Astrocyte of the spinal cord (primary cell): ENCODE measurements around the gene CLEC4D.

Experiments
- DNase-seq: peaks from one replicate; pipeline ENCODE4 v3.0.0; 2011; ENCODE audit warnings: low read depth, low spot score
- H3K4me3 ChIP-seq: 2 replicates; pipeline ENCODE4 v1.5.1; 2011; ENCODE audit warnings: low read depth, mild to moderate bottlenecking, low read length, moderate library complexity
- in situ Hi-C: cut with HindIII; loops from 2 replicates; pipeline ENCODE4 v1.10.0; 2017; ENCODE audit warnings: low sequenced_read_pairs
- TF ChIP-seq, protein P1 (sequence below): IDR thresholded peaks from 2 replicates; pipeline ENCODE4 v1.5.1; 2012; ENCODE audit warnings: low read depth, mild to moderate bottlenecking, low read length, inconsistent platforms

CLEC4D gene

DNA sequence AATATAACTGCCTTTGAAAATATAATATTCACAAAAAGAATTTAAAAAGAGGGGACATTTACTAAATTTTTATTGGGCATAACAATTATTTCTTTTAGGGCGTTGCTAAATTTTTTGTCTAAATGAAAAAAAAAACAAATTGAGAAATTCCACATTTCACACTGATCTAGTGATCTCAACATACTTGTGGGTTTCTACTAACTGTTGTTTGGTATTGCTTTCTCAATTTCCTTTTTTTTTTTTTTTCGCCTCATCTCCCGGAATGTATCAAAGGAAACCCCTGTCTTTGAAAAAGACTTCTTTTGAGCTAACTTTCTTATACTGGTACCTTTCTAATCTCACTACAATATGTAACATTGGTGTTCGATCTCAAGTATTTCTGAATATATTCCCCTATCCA is at the start of gene CLEC4D:
Gene CLEC4D, plus strand, starts transcription at position 248 of the 400 bp plus-strand sequence. CDS start 230 bp downstream, outside the sequence.
- in situ Hi-C loops: no loop called here
- DNase-seq: no peak
- TF ChIP-seq, protein P1, sequence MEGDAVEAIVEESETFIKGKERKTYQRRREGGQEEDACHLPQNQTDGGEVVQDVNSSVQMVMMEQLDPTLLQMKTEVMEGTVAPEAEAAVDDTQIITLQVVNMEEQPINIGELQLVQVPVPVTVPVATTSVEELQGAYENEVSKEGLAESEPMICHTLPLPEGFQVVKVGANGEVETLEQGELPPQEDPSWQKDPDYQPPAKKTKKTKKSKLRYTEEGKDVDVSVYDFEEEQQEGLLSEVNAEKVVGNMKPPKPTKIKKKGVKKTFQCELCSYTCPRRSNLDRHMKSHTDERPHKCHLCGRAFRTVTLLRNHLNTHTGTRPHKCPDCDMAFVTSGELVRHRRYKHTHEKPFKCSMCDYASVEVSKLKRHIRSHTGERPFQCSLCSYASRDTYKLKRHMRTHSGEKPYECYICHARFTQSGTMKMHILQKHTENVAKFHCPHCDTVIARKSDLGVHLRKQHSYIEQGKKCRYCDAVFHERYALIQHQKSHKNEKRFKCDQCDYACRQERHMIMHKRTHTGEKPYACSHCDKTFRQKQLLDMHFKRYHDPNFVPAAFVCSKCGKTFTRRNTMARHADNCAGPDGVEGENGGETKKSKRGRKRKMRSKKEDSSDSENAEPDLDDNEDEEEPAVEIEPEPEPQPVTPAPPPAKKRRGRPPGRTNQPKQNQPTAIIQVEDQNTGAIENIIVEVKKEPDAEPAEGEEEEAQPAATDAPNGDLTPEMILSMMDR: no peak
- no peak within 1 kb of the TSS for H3K4me3 ChIP-seq

DNA sequence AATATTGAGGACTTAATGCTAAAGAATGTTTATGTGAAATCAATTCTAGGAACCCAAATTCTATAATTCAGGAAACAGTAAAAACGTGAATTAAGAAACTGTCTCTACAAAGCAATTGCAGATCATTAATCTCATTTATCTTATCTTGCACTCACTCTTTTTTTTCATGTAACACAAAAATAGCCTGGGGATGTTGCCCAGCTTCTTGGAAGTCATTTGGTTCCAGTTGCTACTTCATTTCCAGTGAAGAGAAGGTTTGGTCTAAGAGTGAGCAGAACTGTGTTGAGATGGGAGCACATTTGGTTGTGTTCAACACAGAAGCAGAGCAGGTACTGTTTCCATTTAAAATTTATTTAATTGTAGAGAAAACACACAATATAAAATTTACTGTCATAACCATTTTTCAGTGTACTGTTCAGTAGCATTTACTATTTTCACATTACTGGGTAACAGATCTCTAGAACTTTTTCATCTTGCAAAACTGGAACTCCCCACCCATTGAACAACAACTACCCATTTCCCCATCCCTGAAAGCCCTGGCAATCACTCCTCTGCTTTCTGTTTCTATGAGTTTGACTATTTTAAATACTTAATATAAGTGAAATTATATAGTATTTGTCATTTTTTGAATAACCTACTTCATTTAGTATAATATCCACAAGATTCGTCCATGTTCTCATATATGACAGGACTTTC is 47.9 kb upstream of the CLEC4D start:
- no peak for DNase-seq
- H3K4me3 ChIP-seq: no peak overlapping the region
- TF ChIP-seq, protein P1: no peak
- in situ Hi-C loops: no loop called here

DNA sequence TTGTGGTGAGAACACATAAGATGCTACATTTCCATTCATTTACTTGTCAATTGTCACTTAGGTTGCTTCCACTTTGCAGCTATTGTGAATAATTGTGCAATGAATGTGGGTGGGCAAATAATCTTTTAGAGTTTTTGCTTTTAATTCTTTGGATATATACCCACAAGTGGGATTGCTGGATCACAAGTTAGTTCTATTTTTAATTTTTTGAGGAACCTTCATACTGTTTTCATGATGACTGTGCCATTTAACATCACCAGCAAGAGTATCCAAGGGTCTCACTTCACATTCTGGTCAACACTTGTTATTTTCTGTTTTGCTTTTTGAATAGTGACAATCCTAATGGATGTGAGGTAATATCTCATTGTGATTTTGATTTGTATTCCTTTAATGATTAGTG is 47.1 kb upstream of the CLEC4D start:
- no peak for DNase-seq
- H3K4me3 ChIP-seq: no peak overlapping the region
- TF ChIP-seq, protein P1: no peak
- in situ Hi-C loops: no loop called here

DNA sequence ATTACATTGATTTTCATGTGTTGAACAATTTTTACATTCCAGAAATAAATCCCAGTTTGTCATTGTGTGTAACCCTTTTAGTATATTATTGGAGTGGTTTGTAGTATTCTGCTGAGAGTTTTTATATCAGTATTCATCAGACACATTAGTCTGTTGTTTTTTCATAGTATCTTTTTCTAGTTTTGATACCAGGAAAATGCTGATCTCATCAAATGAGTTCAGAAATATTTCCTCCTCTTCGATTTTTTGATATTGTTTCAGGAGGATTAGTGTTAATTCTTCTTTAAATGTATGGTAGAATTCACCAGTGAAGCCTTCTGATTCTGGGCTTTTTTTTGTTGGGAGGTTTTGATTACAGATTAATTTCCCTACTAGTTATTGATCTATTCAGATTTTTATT is 42.2 kb upstream of the CLEC4D start:
- TF ChIP-seq, protein P1: no peak
- no peak overlapping the region for H3K4me3 ChIP-seq
- no peak for DNase-seq
- in situ Hi-C loops: no loop called here

DNA sequence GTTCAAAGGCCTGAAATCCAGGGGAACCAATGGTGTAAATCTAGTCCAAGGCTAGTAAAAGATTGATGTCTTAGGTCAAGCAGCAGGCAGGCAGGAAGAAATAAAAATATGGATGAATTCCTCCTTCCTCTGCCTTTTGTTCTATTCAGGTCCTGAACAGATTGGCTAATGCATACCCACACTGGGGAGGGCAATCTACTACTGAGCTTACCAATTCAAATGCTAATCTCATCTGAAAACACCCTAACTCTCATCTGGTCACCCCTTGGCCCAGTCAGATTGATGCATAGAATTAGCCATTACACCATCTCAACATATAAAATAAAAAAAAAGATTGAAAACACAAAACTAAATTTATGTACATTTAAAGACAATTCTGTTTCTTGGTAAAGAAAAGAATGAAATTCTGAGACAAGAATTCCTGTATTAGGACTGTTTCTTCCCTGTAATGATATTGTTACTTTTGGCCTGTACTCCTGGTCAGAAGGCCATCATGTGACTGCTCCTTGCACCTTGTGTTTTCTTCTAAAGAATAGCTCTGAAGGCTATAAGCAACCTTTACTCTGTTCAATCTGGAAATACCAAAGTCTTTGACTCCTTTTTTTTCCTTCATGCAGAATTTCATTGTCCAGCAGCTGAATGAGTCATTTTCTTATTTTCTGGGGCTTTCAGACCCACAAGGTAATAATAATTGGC is 37.6 kb upstream of the CLEC4D start:
- TF ChIP-seq, protein P1: no peak
- in situ Hi-C loops: no loop called here
- no peak overlapping the region for H3K4me3 ChIP-seq
- no peak for DNase-seq

DNA sequence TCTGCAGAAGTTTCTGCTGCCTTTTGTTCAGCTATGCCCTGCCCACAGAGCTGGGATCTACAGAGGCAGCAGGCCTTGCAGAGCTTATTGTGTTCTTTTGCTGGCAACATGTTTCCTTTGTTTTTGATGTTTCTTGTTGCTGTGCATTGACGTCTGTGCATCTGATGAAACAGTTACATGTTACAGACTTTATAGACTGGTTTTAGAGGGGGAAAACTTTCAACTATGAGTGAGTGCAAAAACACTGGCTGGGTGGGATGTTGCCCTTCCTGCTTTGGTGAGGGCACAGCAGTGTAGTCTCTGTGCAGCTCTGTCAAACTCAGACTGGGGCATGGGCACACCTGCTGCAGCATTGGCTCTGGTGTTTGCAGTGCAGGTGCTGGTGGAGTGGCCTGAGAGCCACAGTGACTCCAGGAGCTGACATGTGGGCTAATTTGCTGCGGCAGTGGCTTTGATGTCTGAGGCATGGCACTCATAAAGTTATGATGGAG is 30.7 kb upstream of the CLEC4D start:
- in situ Hi-C loops: no loop called here
- DNase-seq: no peak
- TF ChIP-seq, protein P1: no peak
- no peak overlapping the region for H3K4me3 ChIP-seq
